Measurements from ENCODE around the gene ODF2.
"Not testable (repeated sequence)": the region's sequence is repeated elsewhere in the genome, so short reads cannot be mapped to it uniquely, and the experiment has no call there.

ODF2 gene

DNA sequence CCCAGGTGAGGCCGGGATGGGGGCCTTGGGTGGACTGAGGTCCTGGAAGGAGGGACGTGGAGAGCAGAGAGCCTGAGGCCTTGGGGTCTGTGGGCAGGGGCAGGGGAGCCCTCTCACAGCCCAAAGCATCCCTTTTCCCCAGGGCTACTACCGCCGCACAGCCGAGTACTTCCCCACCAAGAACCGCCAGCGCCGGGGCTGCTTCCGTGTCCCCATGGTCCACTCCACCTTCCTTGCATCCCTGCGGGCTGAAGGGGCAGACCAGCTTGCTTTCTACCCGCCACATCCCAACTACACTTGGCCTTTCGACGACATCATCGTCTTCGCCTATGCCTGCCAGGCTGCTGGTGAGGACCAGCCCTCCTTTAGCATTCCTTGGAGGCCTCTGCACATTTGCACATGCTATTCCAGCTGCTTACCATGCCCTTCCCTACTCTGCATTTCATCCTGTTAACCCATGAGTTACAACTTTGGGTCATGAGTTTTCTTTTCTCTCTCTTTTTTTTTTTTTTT is 31.5 kb upstream of the ODF2 start:
- no peak for DNase-seq

DNA sequence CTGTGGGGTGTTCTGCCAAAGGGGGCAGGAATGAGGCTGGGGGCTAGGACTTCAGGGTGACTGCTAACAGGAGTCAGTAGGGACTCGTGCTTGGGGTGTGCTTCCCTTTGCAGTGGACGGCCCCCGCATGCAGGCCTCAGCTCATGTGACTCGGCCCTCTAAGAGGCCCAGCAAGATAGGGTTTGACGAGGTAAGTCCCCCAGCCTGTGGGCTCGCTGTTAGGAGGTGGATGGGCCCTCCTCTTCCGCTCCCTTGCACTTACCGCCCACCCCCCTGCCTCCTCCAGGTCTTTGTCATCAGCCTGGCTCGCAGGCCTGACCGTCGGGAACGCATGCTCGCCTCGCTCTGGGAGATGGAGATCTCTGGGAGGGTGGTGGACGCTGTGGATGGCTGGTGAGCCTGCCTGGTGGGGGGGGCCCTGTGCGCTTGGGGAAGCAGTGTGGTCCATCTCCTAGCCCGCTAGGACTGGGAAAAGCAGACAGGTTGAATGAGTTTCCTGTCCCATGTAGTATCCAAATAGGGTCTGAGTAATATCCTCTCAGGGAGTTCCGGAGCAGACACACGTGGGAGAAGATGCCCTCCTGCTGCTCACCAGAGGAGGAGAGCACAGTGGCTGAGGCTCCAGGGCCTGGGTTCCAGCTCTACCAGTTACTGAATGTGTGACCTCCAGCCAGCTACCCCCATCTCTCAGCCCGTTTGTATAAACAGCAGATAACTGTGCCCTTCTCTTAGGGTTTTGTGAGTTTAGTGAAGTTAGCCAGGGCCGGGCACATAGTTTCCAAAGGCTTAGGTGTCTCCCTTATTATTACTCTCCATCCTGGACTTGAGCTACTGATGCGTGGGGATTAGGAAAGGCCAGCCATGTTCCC is 26.9 kb upstream of the ODF2 start:
- DNase-seq: no peak

DNA sequence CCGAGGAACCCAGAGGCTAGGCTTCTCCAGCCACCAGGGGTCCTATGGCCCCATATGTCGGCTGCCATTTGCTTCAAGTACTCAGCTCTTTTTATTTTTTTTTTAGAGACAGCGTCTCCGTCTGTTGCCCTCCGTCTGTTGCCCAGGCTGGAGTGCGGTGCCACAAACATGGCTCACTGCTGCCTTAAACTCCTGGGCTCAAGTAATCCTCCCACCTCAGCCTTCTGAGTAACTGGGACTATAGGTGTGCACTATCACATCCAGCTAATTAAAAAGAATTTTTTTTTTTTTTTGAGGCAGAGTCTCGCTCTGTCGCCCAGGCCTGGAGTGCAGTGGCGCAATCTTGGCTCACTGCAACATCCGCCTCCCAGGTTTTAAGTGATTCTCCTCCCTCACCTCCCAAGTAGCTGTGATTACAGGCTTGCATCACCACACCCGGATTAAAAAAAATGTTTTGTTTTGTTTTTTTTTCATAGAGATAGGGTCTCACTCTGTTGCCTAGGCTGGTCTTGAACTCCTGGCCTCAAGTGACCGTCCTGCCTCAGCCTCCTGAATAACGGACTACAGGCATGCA is 26.2 kb upstream of the ODF2 start:
- no peak for DNase-seq

DNA sequence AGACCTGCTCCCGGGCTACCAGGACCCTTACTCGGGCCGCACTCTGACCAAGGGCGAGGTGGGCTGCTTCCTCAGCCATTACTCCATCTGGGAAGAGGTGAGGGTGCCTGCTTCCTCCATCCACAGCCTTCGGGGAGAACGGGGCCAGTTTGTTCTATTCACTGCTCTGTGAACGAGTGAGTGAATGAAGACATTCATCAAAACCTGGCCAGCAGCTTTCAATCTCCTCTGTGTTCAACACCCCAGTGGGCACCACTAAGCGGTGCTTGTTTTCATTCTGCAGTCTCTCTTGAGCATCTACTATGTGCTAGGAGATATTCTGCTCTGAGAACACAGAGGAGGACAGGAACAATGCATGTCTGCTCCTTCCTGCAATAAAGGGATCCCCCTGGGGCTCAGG is 24.6 kb upstream of the ODF2 start:
- no peak for DNase-seq

DNA sequence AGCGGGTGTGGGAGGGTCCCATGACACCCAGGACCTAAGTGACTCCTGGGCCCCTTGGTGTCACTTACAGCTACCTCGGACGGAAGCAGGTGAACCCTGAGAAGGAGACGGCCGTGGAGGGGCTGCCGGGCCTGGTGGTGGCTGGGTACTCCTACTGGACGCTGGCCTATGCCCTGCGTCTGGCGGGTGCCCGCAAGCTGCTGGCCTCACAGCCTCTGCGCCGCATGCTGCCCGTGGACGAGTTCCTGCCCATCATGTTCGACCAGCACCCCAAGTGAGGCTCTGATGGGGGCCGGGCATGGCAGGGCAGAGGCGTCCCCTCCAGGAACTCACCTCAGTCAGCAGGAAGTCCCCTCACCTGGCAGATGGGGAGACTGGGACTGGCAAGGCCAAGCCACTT is 21.5 kb upstream of the ODF2 start:
- DNase-seq: no peak

DNA sequence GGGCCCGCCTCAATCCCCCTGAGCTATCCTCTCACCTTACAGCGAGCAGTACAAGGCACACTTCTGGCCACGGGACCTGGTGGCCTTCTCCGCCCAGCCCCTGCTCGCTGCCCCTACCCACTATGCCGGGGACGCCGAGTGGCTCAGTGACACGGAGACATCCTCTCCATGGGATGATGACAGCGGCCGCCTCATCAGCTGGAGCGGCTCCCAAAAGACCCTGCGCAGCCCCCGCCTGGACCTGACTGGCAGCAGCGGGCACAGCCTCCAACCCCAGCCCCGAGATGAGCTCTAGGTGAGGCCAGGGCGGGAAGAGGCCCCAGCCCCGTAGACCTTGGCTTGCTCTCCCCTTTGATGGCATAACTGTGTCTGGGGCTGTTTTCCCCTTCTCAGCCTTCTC is 20.2 kb upstream of the ODF2 start:
- DNase-seq: no peak

DNA sequence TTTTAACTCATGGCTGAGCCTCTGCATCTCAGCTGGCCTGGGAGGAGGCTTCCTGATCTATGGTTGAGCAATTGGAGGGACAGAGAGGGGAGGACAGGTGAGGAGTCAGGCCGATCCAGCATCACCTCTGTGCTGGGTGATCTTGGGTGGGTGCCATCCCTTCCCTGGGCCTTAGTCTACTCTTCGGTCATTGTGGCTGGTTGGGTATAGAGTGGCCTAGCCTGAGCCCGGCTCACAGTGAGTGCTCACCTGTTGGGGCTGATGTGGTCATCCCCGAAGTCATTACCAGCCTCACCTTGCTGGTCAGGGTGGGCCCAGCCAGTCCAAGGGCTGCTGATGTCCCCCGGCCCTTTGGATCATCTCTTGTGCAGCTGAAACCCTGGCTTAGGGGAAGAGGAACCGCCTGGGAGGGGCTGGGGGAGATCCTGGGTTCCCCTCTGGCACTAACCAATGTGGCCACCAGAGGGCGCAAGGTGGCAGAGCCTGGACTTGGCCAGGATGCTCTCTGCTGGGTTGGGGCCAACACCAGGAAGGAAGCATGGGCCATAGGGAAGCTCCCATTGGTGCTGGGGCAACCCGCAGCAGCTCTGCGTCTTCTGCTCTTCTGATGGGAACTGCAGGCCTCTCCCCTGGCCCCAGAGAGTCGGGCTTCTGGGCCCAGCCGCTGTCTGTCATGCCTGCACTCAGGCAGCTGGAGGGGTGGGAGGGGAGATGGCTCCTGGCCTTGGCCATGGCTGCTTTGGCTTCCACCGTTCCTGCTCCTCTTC is 17.3 kb upstream of the ODF2 start:
- DNase-seq: no peak

DNA sequence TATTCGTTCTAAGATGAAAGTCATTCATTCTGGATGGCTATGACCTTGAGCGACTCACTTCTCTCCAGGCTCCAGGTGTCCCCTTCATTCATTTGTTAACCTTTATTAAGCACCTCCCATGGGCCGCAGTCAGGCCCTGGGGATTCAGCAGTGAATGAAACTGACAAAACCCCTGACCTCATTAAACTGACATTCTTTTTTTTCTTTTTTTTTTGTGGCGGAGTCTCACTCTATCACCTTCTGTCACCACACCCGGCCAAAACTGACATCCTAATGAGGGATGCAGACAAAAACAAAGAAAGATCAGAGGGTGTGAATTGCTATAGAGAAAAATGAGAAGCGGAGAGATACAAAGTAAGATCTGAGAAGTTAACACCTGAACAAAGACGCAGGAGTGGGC is 16.5 kb upstream of the ODF2 start:
- no peak for DNase-seq

DNA sequence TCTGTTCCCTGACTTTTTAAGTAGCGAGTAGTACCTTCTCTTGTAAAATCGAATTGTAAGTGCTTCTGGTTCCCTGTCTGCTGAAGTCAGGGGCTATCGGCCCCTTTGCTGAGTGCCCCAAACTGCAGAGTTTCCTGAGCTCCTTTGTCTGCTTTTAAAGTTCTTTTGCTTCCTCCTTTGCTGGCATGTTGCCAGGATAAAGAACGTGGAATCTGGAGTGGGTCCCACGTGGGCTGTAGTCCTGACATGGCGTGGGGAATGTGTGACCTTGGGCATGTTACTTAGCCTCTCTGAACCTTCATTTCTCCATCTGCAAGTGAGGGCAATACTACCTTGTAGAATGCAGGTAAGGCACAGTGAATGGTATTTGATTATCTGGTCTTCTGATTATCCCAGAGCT is 13.7 kb upstream of the ODF2 start:
- DNase-seq: no peak

DNA sequence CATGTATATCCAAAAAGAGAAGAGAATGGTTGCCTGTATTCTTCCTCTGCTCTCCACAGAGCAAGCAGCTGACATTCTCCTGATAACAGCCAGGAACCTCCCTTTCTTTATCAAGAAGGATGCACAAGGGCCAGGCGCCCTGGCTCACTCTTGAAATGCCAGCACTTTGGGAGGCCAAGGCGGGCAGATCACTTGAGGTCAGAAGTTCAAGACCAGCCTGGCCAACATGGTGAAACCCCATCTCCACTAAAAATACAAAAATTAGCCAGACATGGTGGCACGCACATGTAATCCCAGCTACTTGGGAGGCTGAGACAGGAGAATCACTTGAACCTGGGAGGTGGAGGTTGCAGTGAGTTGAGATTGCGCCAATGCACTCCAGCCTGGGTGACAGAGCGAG is 9.3 kb upstream of the ODF2 start:
- not testable (repeated sequence) for DNase-seq

DNA sequence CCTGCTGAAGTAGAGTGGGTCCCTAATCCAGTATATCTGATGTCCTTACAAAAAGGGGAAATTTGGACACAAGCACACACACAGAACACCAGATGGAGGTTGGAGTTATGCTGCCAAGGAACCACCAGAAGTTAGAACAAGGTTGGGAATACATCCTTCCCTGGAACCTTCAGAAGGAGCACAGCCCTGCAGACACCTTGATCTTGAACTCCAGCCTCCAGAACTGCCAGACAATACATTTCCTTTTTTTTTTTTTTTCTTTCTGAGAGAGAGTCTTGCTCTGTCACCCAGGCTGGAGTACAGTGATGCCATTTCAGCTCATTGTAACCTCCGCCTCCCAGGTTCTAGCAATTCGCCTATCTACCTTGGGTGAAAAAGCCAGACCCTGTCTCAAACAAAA is 7.1 kb upstream of the ODF2 start:
- DNase-seq: no peak

DNA sequence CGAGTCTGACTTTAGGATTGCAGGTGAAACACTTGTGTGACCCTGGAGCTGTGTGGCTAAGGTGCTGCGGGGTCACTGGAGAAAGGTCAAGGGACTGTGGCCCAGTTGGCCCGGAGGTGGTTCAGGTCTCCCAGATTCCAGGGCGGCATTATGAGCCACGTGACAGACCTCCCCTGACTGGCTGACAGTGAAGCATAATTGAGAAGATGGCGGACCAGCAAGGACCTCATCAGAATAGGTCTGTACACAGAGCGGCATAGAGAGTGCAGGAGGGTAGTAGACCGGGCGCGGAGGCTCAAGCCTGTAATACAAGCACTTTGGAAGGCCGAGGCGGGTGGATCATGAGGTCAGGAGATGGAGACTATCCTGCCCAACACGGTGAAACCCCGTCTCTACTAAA is 815 bp upstream of the ODF2 start:
- no peak for DNase-seq

DNA sequence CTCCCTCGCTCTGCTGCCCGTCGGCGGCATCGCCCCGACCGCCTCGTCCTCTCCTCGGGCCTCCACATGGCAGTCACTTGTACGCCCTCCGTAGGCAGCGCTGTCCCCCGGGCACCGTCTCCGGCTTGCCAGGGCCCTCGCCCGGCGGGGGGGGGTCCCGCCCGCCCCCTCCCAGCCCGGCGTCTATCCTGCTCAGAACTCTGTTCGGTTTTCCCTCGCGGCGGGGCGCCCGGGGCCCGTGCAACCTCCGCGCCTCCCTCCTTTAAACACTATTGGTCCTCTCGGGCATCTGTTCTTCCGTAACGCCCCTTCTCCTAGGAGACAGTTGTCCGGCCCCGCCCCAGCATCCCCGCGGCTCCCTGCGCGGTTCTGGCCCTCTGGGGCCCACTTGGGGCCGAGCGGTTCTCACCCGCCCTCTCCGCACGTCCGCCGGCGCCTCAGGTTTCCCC is 831 bp downstream of the ODF2 start:
- peak; percentile 28 for DNase-seq

DNA sequence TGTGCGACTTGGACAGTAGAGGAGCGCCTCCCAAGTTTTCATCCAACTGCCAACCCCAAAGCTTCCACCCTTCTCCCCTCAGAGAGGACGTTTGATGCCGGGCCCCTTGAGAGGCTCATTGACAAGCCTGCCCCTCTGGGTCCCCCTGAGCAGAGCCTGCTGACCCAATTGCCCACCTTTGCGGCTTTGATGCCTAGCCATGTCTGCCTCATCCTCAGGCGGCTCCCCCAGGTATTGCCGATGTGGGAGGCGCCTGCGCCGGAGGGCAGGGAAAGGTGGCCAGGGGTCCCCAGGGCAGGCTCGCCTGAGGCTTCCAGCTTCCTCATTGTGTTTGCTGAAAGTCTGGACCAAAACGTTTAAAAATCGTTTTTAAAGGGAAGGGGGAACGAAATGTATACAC is 1.4 kb downstream of the ODF2 start:
- DNase-seq: no peak

DNA sequence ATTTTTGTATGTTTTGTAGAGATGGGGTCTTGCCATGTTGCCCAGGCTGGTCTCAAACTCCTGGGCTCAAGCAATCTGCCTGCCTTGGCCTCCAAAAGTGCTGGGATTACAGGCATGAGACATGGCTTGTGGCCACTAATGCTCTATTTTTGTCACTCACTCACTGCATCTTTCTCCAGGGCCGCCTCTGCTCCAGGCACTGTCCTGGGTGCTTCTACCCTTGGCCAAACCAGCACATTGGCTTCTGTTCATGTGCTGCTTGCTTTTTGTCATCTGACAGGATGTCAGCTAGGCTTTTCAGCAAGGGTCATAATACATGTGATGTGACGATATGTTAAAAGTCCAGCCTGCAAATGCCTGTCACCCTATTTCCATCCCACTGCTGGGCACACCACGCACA is 3.2 kb downstream of the ODF2 start:
- DNase-seq: no peak

DNA sequence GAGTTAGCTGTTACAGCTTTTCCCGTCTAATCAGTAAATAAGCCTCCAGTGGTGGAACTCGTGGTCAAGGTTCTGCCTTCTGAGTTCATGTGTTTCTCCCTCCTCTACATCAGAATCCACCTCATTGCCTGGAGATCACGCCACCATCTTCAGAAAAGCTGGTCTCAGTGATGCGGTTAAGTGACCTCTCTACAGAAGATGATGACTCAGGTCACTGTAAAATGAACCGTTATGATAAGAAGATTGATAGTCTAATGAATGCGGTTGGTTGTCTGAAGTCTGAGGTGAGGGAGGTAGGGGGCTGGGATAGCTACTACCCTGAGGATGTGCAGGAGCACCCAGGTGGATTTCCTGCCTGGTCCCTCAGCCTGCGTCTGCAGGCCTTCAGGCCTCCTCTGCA is 13.3 kb downstream of the ODF2 start:
- DNase-seq: no peak

DNA sequence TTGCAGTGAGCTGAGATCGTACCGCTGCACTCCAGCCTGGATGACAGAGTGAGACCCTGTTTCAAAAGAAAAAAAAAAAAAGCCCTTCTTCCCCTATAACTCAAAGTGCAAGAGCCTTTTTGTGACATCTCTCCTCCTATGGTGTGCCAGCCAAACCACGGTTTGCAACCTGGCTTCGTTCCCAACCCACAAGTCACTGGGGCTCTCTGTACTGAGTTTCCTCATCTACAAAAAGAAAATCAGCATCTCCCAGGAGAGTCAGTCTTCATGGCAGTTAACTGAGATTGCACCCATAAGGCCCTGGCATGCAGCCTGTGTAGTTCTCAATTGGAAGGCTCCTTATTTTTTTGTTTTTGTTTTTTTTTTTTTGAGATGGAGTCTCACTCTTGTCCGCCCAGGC is 14.8 kb downstream of the ODF2 start:
- DNase-seq: no peak

DNA sequence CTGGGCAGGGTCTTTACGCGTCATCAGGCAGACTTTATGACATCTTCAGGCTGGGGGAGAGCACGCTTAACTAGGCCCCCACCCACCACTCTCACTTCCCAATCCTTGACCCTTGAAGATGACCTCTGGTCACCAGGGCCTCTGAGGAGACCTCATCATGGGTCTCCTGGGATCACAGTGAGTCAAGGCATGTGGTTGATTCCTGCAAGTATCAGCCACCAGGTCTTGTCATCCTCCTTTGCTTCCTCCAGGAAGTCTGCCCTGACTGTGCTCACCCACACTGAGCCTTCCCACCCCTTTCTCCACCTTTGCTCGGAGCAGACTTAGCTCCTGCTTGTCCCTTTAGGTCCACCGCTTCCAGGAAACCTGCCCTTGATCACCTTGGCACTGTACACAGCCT is 17.3 kb downstream of the ODF2 start:
- DNase-seq: no peak

DNA sequence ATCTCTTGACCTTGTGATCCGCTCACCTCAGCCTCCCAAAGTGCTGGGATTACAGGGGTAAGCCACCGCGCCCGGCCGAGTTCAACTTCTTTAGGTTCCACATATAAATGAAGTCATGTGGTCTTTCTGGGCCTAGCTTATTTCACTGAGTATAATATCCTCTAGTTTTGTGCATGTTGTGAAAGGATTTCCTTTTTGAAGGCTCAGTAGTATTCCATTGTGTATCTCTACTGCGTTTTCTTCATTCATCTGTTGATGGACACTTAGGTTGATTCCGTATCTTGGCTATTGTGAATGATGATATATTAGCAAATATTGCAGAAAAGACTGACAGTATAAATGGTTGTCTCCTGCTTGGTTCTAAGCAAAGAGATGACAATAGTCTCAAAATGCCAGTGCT is 20.1 kb downstream of the ODF2 start:
- no peak for DNase-seq

DNA sequence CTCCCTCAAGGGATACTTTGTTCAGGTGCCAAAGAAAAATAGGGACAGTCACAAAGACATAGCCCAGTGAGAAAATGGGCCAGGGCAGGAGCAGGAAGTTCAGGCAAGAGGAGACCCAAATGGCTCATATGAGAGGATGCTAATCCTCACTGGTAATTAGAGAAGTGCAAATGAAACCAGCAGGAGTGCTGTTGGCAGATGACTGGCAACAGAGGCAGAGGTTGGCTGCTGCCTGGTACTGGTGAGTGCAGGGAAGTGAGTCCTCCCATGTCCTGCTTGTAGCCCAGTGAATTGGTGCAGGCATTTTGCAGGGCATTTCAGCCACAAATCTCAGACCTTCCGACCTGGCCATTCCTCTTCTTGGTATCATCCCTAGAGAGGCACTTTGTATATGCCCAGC is 23.5 kb downstream of the ODF2 start:
- no peak for DNase-seq

DNA sequence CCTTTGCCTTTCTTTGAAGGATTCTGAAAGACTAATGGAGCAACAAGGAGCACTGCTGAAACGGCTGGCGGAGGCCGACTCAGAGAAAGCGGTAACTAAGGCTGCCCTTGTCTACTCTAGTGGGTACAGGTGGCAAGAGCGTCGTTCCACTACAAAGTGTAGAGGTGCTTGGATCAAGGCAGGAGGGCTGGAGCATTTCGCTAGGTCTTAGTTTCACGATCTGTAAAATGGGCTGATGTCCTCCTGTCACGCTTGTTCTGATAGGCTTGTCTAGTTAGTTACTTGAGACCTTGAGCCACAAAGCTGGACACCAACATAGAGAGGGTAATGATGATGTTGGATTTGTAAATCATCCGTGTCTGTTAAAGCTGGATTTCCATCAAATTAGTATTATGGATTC is 25.8 kb downstream of the ODF2 start:
- DNase-seq: no peak

DNA sequence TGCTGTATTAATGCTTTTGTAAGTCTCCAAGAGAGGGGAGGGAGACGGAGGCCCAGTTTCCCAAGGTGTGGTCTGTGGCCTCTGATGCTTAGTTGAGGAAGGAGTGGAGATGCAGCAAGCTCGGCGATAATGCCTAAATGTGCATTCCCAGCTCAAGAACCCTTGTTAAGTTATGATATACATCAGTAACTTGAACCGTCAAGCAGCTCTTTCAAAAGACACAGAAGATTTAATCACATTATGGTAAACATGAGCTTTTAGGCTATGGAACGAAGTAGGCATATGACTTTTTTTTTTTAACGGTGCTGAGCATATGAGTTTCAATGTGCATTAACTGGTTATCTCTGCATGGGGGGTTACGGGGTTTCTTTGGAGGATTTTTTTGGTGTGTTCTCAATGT is 26.4 kb downstream of the ODF2 start:
- DNase-seq: no peak

DNA sequence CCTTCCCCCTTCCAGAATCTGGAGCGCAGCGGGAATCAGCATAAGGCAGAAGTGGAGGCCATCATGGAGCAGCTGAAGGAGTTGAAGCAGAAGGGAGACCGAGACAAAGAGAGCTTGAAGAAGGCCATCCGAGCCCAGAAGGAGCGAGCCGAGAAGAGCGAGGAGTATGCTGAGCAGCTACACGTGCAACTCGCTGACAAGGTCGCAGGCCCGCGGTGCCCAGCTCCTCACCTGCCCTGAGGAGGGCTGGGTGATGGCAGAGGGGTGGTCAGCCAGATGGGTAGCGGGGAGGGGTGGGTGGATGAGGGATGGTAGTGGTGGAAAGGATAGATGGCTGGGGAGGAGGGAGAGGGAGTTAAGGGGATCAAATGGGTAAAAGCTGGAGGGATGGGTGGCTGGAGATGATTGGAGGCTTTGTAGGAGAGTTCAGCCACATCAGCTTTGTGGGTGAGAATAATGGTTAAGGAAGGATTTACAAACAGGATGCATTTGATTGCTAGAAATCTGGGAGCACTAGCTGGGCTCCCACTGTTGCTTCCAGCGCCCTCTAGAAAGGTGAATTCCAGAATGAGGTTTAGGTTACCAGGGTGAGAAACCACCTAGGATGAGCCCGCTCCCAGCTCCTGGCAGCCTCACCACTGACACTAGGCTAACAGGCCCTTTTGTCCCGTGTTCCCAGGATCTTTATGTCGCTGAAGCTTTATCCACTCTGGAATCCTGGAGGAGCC is 29.0 kb downstream of the ODF2 start:
- DNase-seq: no peak

Data from NCI-H526 treated with DMSO at 0.1 percent for 48 hours (cell line).